HFFc6 (cell line): Measurements from ENCODE around the gene PRKG2. TPM values are rescaled to one million over a fixed set of nuclear protein-coding genes. Genes with fewer than 3 reads are reported as not detected.

Experiments
- DNase-seq: peaks from one replicate; pipeline ENCODE4 v3.0.0-alpha.2; 2018
- H3K27ac Mint-ChIP-seq: 2 replicates; pipeline ENCODE4 v1.8.0; 2020; ENCODE audit warnings: mild to moderate bottlenecking, mixed read lengths
- H3K27me3 Mint-ChIP-seq: 2 replicates; pipeline ENCODE4 v1.8.0; 2021; ENCODE audit warnings: mild to moderate bottlenecking, moderate library complexity, mixed read lengths; ENCODE audit not compliant: insufficient read depth
- H3K36me3 Mint-ChIP-seq: 2 replicates; pipeline ENCODE4 v1.8.0; 2021; ENCODE audit warnings: low read depth, mixed read lengths
- H3K4me1 Mint-ChIP-seq: 2 replicates; pipeline ENCODE4 v1.8.0; 2020; ENCODE audit warnings: low read depth, mixed read lengths
- H3K4me3 Mint-ChIP-seq: 2 replicates; pipeline ENCODE4 v1.8.0; 2020; ENCODE audit warnings: mild to moderate bottlenecking, moderate library complexity, mixed read lengths
- H3K9me3 Mint-ChIP-seq: 2 replicates; pipeline ENCODE4 v1.8.0; 2020; ENCODE audit warnings: mild to moderate bottlenecking, mixed read lengths
- CTCF ChIP-seq: fragments of 200-600 bp; sonication (generic); IDR thresholded peaks from 2 replicates; pipeline ENCODE4 v1.5.0; 2021; ENCODE audit warnings: antibody characterized with exemption, mild to moderate bottlenecking
- total RNA-seq, 6 experiments: library from RNA; stranded (reverse); fragmentation: NEBNext Ultra II Directional; extraction: Animal tissue kit (Norgen Biotek cat#: 25700); gene quantifications; 2 replicates in 1 of 6; 3 replicates in 5 of 6; pipeline ENCODE4 v1.2.3, GENCODE V29; 2021

Gene PRKG2
- total RNA-seq, 6 experiments from 2014 or later = not detected

GRCh38 chr4:81093720-81094401 lies 121.2 kb downstream of the PRKG2 start:
- DNase-seq = no peak
- Mint-ChIP-seq H3K4me3 (no peak overlapping the region), H3K4me1 (no peaks in the 10 kb centered on the region), H3K27me3 (no peaks in the 10 kb centered on the region), H3K27ac (no peak overlapping the region), H3K9me3 (peaks cover under 1% of the 10 kb centered on the region; the same call in 1 of the 2 replicates), H3K36me3 (no peaks in the 10 kb centered on the region)
- TF ChIP-seq CTCF = no peak

GRCh38 chr4:81085979-81086378 lies 129.0 kb downstream of the PRKG2 start:
- no peaks in the 10 kb centered on the region for H3K9me3 Mint-ChIP-seq
- no peaks in the 10 kb centered on the region for H3K36me3 Mint-ChIP-seq
- no peaks in the 10 kb centered on the region; the same call in 1 of the 2 replicates for H3K27me3 Mint-ChIP-seq

GRCh38 chr4:81085291-81085690 lies 129.7 kb downstream of the PRKG2 start:
- TF ChIP-seq CTCF = no peak
- H3K4me1 Mint-ChIP-seq = no peaks in the 10 kb centered on the region
- no peaks in the 10 kb centered on the region for H3K9me3 Mint-ChIP-seq
- no peaks in the 10 kb centered on the region; the same call in 1 of the 2 replicates for H3K27me3 Mint-ChIP-seq
- H3K27ac Mint-ChIP-seq = no peak overlapping the region
- DNase-seq = no peak
- no peak overlapping the region for H3K4me3 Mint-ChIP-seq
- no peaks in the 10 kb centered on the region for H3K36me3 Mint-ChIP-seq

More at GRCh38 chr4:81085979-81086378, 129.0 kb downstream of the PRKG2 start:
- no peak for TF ChIP-seq CTCF
- H3K27ac Mint-ChIP-seq = no peak overlapping the region
- no peak overlapping the region for H3K4me3 Mint-ChIP-seq
- no peaks in the 10 kb centered on the region for H3K4me1 Mint-ChIP-seq
- DNase-seq = no peak

- H3K27me3 Mint-ChIP-seq = no peaks in the 10 kb centered on the region; the same call in 1 of the 2 replicates
- no peaks in the 10 kb centered on the region for H3K36me3 Mint-ChIP-seq
- H3K9me3 Mint-ChIP-seq = no peaks in the 10 kb centered on the region
- no peaks in the 10 kb centered on the region for H3K4me1 Mint-ChIP-seq
- no peak for DNase-seq
- H3K4me3 Mint-ChIP-seq = no peak overlapping the region
- H3K27ac Mint-ChIP-seq = no peak overlapping the region
- TF ChIP-seq CTCF = no peak
These were observed 130.4 kb downstream of the PRKG2 start for GRCh38 chr4:81084634-81085033.

- H3K27ac Mint-ChIP-seq = no peak overlapping the region
- TF ChIP-seq CTCF = no peak
- H3K27me3 Mint-ChIP-seq = no peaks in the 10 kb centered on the region; the same call in none of the 2 replicates
- H3K36me3 Mint-ChIP-seq = no peaks in the 10 kb centered on the region
- no peak for DNase-seq
- H3K9me3 Mint-ChIP-seq = no peaks in the 10 kb centered on the region
- H3K4me1 Mint-ChIP-seq = no peaks in the 10 kb centered on the region
- H3K4me3 Mint-ChIP-seq = no peak overlapping the region
These were observed 131.0 kb downstream of the PRKG2 start for GRCh38 chr4:81084029-81084428.
